HG03442 (cell line): Measurements from ENCODE around the gene CCDC27.

Experiments used
- ATAC-seq: cut with Tn5 transposase; IDR thresholded peaks from one replicate; pipeline ENCODE4 v1.9.1; 2021; ENCODE audit warnings: mild to moderate bottlenecking, moderate library complexity; ENCODE audit not compliant: unreplicated experiment

CCDC27 gene

GRCh38 chr1:3774276-3774945 lies 22.2 kb downstream of the CCDC27 start:
- no peak for ATAC-seq

DNA sequence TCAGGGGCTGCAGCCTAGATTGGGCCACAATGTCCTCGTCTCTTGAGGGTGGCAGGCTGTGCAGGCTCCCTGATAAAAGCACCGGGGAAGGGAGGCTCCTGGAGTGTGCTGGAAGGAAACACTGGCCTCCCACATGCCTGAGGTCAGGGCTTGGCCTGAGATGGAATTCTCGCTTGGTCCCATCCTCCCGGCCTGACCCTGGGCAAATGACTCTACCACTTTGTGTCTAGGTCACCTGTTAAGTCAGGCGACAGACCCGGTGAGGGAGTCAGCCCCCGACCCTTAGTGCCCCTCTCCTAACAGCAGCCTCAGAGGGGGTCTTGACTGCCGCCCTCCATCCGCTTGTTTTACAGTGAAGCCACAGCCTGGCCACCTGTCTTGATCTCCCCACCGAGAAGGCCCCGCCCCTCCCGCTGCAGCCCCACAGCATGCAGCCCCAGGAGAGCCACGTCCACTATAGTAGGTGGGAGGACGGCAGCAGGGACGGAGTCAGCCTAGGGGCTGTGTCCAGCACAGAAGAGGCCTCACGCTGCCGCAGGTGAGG lies 22.8 kb downstream of the CCDC27 start:
- ATAC-seq: no peak

- ATAC-seq: no peak
Measured at GRCh38 chr1:3775490-3776230, 23.4 kb downstream of the CCDC27 start.

- no peak for ATAC-seq
Measured at GRCh38 chr1:3776231-3776961, 24.1 kb downstream of the CCDC27 start.

GRCh38 chr1:3777078-3777547 lies 24.9 kb downstream of the CCDC27 start:
- ATAC-seq: no peak

GRCh38 chr1:3777647-3778589 lies 25.7 kb downstream of the CCDC27 start:
- ATAC-seq: no peak

GRCh38 chr1:3778590-3779264 lies 26.5 kb downstream of the CCDC27 start:
- no peak for ATAC-seq

GRCh38 chr1:3779265-3779911 lies 27.1 kb downstream of the CCDC27 start:
- ATAC-seq: no peak

GRCh38 chr1:3779912-3780416 lies 27.7 kb downstream of the CCDC27 start:
- ATAC-seq: no peak

- no peak for ATAC-seq
Measured at GRCh38 chr1:3780901-3781300, 28.7 kb downstream of the CCDC27 start.

- ATAC-seq: no peak
Measured at GRCh38 chr1:3783651-3784474, 31.6 kb downstream of the CCDC27 start.

GRCh38 chr1:3785045-3785444 lies 32.8 kb downstream of the CCDC27 start:
- no peak for ATAC-seq

GRCh38 chr1:3785456-3786157 lies 33.4 kb downstream of the CCDC27 start:
- no peak for ATAC-seq

- ATAC-seq: no peak
Measured at GRCh38 chr1:3786468-3787348, 34.5 kb downstream of the CCDC27 start.

DNA sequence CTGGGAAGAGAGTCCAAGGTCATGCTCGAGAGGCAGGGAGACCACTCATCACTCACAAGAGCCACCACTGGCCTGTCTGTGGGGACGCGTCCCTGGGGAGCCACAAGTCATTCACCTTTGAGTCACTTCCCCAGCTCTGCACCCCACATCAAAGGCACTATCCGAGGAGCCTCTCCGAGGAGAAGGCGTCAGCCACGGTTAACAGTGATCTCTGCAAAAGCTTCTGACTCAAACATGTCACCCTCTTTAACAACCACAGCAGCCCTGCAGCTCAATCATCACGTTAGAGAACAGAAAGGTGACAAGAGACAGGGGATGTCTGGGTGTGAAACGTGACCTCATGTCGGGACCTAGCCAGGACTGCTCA lies 35.1 kb downstream of the CCDC27 start:
- peak; percentile 42 for ATAC-seq

GRCh38 chr1:3787745-3788605 lies 35.7 kb downstream of the CCDC27 start:
- no peak for ATAC-seq
